ENCODE data around the gene TMEM41A. TPM values are rescaled to one million over a fixed set of nuclear protein-coding genes. Genes with fewer than 3 reads are reported as not detected.

TMEM41A gene
- total RNA-seq, 2 donors from 2014 or later, result 10.8 to 17.0 TPM

GRCh38 chr3:185521349-185522138 is 22.7 kb upstream of the TMEM41A start:
- Histone ChIP-seq H3K9me3 (no peaks in the 10 kb centered on the region), H3K27ac (no peak overlapping the region), H3K27me3 (replicated peaks; ENCODE audit: insufficient read depth) (no peaks in the 10 kb centered on the region), H3K4me1 (ENCODE audit: control insufficient read depth in 1 of 2, low read depth in 2 of 2) (no peaks in the 10 kb centered on the region), H3K36me3 (no peaks in the 10 kb centered on the region), H3K4me3 (no peak overlapping the region)
- ATAC-seq (ENCODE audit: insufficient number of reproducible peaks, low FRiP score, low read depth), result no peak
- no peak for TF ChIP-seq CTCF (IDR thresholded peaks at IDR 0.05)
- DNase-seq (ENCODE audit: low spot score), result no peak

- no peak for ATAC-seq (ENCODE audit: insufficient number of reproducible peaks, low FRiP score, low read depth)
- Histone ChIP-seq H3K36me3 (no peaks in the 10 kb centered on the region), H3K4me3 (no peak overlapping the region), H3K9me3 (no peaks in the 10 kb centered on the region), H3K27me3 (replicated peaks; ENCODE audit: insufficient read depth) (no peaks in the 10 kb centered on the region), H3K4me1 (ENCODE audit: control insufficient read depth in 1 of 2, low read depth in 2 of 2) (no peaks in the 10 kb centered on the region), H3K27ac (no peak overlapping the region)
- no peak for TF ChIP-seq CTCF (IDR thresholded peaks at IDR 0.05)
- DNase-seq (ENCODE audit: low spot score), result no peak
Measured at GRCh38 chr3:185519021-185519420, 20.2 kb upstream of the TMEM41A start.

- DNase-seq (ENCODE audit: low spot score) (no peak), ATAC-seq (ENCODE audit: insufficient number of reproducible peaks, low FRiP score, low read depth) (no peak)
- H3K9me3 ChIP-seq, result no peaks in the 10 kb centered on the region
- no peak for TF ChIP-seq CTCF (IDR thresholded peaks at IDR 0.05)
- no peaks in the 10 kb centered on the region for H3K27me3 ChIP-seq (replicated peaks; ENCODE audit: insufficient read depth)
- H3K36me3 ChIP-seq, result no peaks in the 10 kb centered on the region
- no peak overlapping the region for H3K4me3 ChIP-seq
- no peak overlapping the region for H3K27ac ChIP-seq
- H3K4me1 ChIP-seq (ENCODE audit: control insufficient read depth in 1 of 2, low read depth in 2 of 2), result no peaks in the 10 kb centered on the region
Measured at GRCh38 chr3:185517387-185518130, 18.7 kb upstream of the TMEM41A start.

- Histone ChIP-seq H3K36me3 (no peaks in the 10 kb centered on the region), H3K27ac (no peak overlapping the region), H3K9me3 (no peaks in the 10 kb centered on the region), H3K4me1 (ENCODE audit: control insufficient read depth in 1 of 2, low read depth in 2 of 2) (no peaks in the 10 kb centered on the region), H3K27me3 (replicated peaks; ENCODE audit: insufficient read depth) (no peaks in the 10 kb centered on the region), H3K4me3 (no peak overlapping the region)
- no peak for TF ChIP-seq CTCF (IDR thresholded peaks at IDR 0.05)
- ATAC-seq (ENCODE audit: insufficient number of reproducible peaks, low FRiP score, low read depth) (no peak), DNase-seq (ENCODE audit: low spot score) (no peak)
Measured at GRCh38 chr3:185511711-185512110, 12.9 kb upstream of the TMEM41A start.

GRCh38 chr3:185508335-185508991 is 9.6 kb upstream of the TMEM41A start:
- Histone ChIP-seq H3K4me3 (no peak overlapping the region), H3K4me1 (ENCODE audit: control insufficient read depth in 1 of 2, low read depth in 2 of 2) (no peaks in the 10 kb centered on the region), H3K36me3 (no peaks in the 10 kb centered on the region), H3K27me3 (replicated peaks; ENCODE audit: insufficient read depth) (no peaks in the 10 kb centered on the region), H3K27ac (no peak overlapping the region), H3K9me3 (no peaks in the 10 kb centered on the region)
- DNase-seq (ENCODE audit: low spot score) (no peak), ATAC-seq (ENCODE audit: insufficient number of reproducible peaks, low FRiP score, low read depth) (no peak)
- TF ChIP-seq CTCF (IDR thresholded peaks at IDR 0.05), result no peak

All from thoracic aorta (tissue), 2 donors.